Measurements from ENCODE around the gene RHCG. TPM values are rescaled to one million over a fixed set of nuclear protein-coding genes. Genes with fewer than 3 reads are reported as not detected.

RHCG gene
- polyA plus RNA-seq, 1 of the 3 experiments (the other 2 are of a cell fraction): not detected

- no peak for TF ChIP-seq MXI1 (IDR thresholded peaks at IDR 0.05; ENCODE audit: low read depth, low read length)
- TF ChIP-seq MEF2A (IDR thresholded peaks at IDR 0.05; ENCODE audit: borderline replicate concordance, low read depth): no peak
- no peak for TF ChIP-seq EP300 (IDR thresholded peaks at IDR 0.05; ENCODE audit: borderline replicate concordance in 1 of 2, low read depth in 1 of 2, low read length in 1 of 2)
- no peak for TF ChIP-seq TEAD4 (IDR thresholded peaks at IDR 0.05; ENCODE audit: borderline replicate concordance, insufficient read depth)
- no peak for TF ChIP-seq GATA2 (CRISPR knock-in tag; IDR thresholded peaks at IDR 0.05)
- no peak for TF ChIP-seq EZH2phosphoT487 (IDR thresholded peaks at IDR 0.05; ENCODE audit: borderline replicate concordance, low read depth)
- no peak for TF ChIP-seq NFIC (IDR thresholded peaks at IDR 0.05; ENCODE audit: borderline replicate concordance)
- TF ChIP-seq YY1 (IDR thresholded peaks at IDR 0.05; ENCODE audit: low read depth): no peak
These were observed 50.9 kb downstream of the RHCG start (continued) for GRCh38 chr15:89445518-89445917.

- no peaks in the 10 kb centered on the region for H3K9me2 ChIP-seq
- no peaks in the 10 kb centered on the region for H3K79me2 ChIP-seq (ENCODE audit: insufficient read depth)
- ChIA-PET POLR2A (interaction anchor here (0.6 to 1.5 kb wide), 2 partner anchors 22 to 166 kb away, joined by 3 to 5 read pairs; no protein-coding TSS in a partner anchor), CTCF (interaction anchor here (0.7 to 18.5 kb wide), 18 partner anchors 6 to 228 kb away, joined by 3 to 446 read pairs (median 14); no protein-coding TSS in a partner anchor)
- no peaks in the 10 kb centered on the region for H4K20me1 ChIP-seq (ENCODE audit: insufficient read depth)
- WGBS (ENCODE audit: low lambda C conversion rate): 87% methylated on average over 13 of the region's 17 CpGs
- no peak overlapping the region for H3K4me2 ChIP-seq
- no peak overlapping the region for H3K27ac ChIP-seq (ENCODE audit: low read depth in 2 of 2, low read length in 1 of 2)
- no peak overlapping the region for H3K4me3 ChIP-seq (ENCODE audit: low read depth in 2 of 2, low read length in 1 of 2)
- no peaks in the 10 kb centered on the region for H3F3A ChIP-seq (replicated peaks; ENCODE audit: insufficient read depth)
- no peak overlapping the region for H2AFZ ChIP-seq (ENCODE audit: low read depth)
- DNase-seq: no peak
- no peaks in the 10 kb centered on the region for H3K27me3 ChIP-seq (ENCODE audit: insufficient read depth)
- H3K36me3 ChIP-seq (replicated peaks in 1 of 2; ENCODE audit: control insufficient read depth in 1 of 2, insufficient read depth in 2 of 2, low read length in 1 of 2): no peaks in the 10 kb centered on the region
- no peak overlapping the region for H3K9ac ChIP-seq
- no peaks in the 10 kb centered on the region for H3K9me3 ChIP-seq
- peaks cover 0 to 61% of the 10 kb centered on the region in 2 experiments; a peak in 1 of 4 replicates for H3K4me1 ChIP-seq (ENCODE audit: control insufficient read depth in 1 of 2, insufficient read depth in 2 of 2, low read depth in 1 of 2, low read length in 1 of 2)
- TF ChIP-seq ZBTB33 (IDR thresholded peaks at IDR 0.05; ENCODE audit: borderline replicate concordance, low read depth) (no peak), NRF1 (IDR thresholded peaks at IDR 0.05; ENCODE audit: low read depth, low read length) (no peak), EP300 (IDR thresholded peaks at IDR 0.05; ENCODE audit: borderline replicate concordance in 1 of 2, low read depth in 1 of 2, low read length in 1 of 2) (no peak), FOXM1 (IDR thresholded peaks at IDR 0.05; ENCODE audit: low read depth) (no peak), SMC3 (IDR thresholded peaks at IDR 0.05; ENCODE audit: low read depth, low read length) (no peak), RFX5 (IDR thresholded peaks at IDR 0.05; ENCODE audit: low read length) (no peak), FOSL2 (IDR thresholded peaks at IDR 0.05; ENCODE audit: borderline replicate concordance, low read depth) (no peak), JUND (IDR thresholded peaks at IDR 0.05) (no peak), TAF1 (IDR thresholded peaks at IDR 0.05; ENCODE audit: borderline replicate concordance, low read depth, low read length) (no peak), SIN3A (IDR thresholded peaks at IDR 0.05; ENCODE audit: borderline replicate concordance, low read depth, low read length) (no peak), NFIC (IDR thresholded peaks at IDR 0.05; ENCODE audit: borderline replicate concordance) (no peak), RCOR1 (IDR thresholded peaks at IDR 0.05; ENCODE audit: low read length) (no peak), MXI1 (IDR thresholded peaks at IDR 0.05; ENCODE audit: low read depth, low read length) (no peak), USF1 (IDR thresholded peaks at IDR 0.05; ENCODE audit: borderline replicate concordance, low read depth) (no peak), CTCF (IDR thresholded peaks at IDR 0.05) (no peak), USF2 (IDR thresholded peaks at IDR 0.05; ENCODE audit: borderline replicate concordance, low read depth, low read length) (no peak), IRF3 (IDR thresholded peaks at IDR 0.05; ENCODE audit: low read depth, low read length) (no peak), GATA2 (CRISPR knock-in tag; IDR thresholded peaks at IDR 0.05) (no peak), RXRA (IDR thresholded peaks at IDR 0.05; ENCODE audit: borderline replicate concordance, low read depth) (no peak)
These were observed 51.9 kb downstream of the RHCG start for GRCh38 chr15:89444241-89445225.

Measured in SK-N-SH (cell line).